Upper lobe of left lung (tissue), 4 donors: ENCODE results near the gene ZBED1.

Experiments used
- CTCF ChIP-seq, 6 experiments: fragments of 450-650 bp in 4 of 6; fragments of 200-600 bp in 2 of 6; sonication (generic) in 2 of 6; IDR thresholded peaks; one replicate each; pipeline ENCODE4 v1.5.1; 2016 to 2019; ENCODE audit warnings: antibody characterized with exemption in 6 of 6
- POLR2A ChIP-seq, 4 donors: fragments of 450-650 bp; IDR thresholded peaks; one replicate each; pipeline ENCODE4 v1.5.1; 2016 to 2017; ENCODE audit warnings: antibody characterized with exemption in 4 of 4, mild to moderate bottlenecking in 2 of 4

GRCh38 chrX:2508648-2509335, 8.0 kb upstream of the ZBED1 start:
- TF ChIP-seq CTCF (IDR thresholded peaks at IDR 0.05) (no peak), POLR2A (IDR thresholded peaks at IDR 0.05) (no peak)
